GM12878 (cell line): ENCODE results near the gene BIRC5. TPM values are rescaled to one million over a fixed set of nuclear protein-coding genes. Genes with fewer than 3 reads are reported as not detected.

ENCODE experiments used
- ATAC-seq: fragments of 200-7000 bp; cut with Tn5 transposase; 3 replicates; pipeline ENCODE4 v1.9.1; 2020; ENCODE audit warnings: mild to moderate bottlenecking, moderate library complexity
- BruUV-seq: library from RNA; stranded (reverse); fragments of 400-500 nt; replicated peaks from 2 replicates; lab custom pipeline; 2021; lab: Mats Ljungman, UMichigan
- CTCF ChIA-PET: fragments of 300-600 bp; sonication (Branson Sonifier 250); formaldehyde crosslinking; extraction: SDS; loops from one replicate; lab custom pipeline; 2021; ENCODE audit warnings: inconsistent platforms; lab: Yijun Ruan, JAX
- POLR2A ChIA-PET: fragments of 350-600 bp; formaldehyde crosslinking; extraction: SDS; loops from one replicate; lab custom pipeline; 2021; ENCODE audit warnings: inconsistent platforms; lab: Charles Lee
- RAD21 ChIA-PET: fragments of 300-600 bp; sonication (Branson Sonifier 250); formaldehyde crosslinking; loops from one replicate; lab custom pipeline; 2023; ENCODE audit warnings: antibody characterized with exemption; ENCODE audit not compliant: unreplicated experiment; lab: Charles Lee
- SMC1A ChIA-PET: fragments of 300-600 bp; sonication (Branson Sonifier 250); formaldehyde crosslinking; loops from one replicate; lab custom pipeline; 2023; ENCODE audit not compliant: unreplicated experiment, uncharacterized antibody; lab: Charles Lee
- DNase-seq: peaks from one replicate; pipeline ENCODE4 v3.0.0-alpha.2; 2011; ENCODE audit warnings: low read depth, low spot score
- FAIRE-seq: peaks from 3 replicates; lab custom pipeline; 2011; peaks lifted over from hg19 to GRCh38; lab: Jason Lieb, UNC
- H2AFZ ChIP-seq: 2 replicates; pipeline ENCODE4 v1.6.0; 2011; ENCODE audit warnings: low read depth, low read length, control low read depth; ENCODE audit not compliant: control insufficient read depth
- H3K27ac ChIP-seq: 2 replicates; pipeline ENCODE4 v1.5.1; 2011; ENCODE audit warnings: control low read depth; ENCODE audit not compliant: control insufficient read depth, insufficient read depth
- H3K27me3 ChIP-seq, 2 experiments: replicated peaks in 1 of 2; 2 replicates each; pipeline versions ENCODE4 v1.6.0 to v1.6.1; 2011; ENCODE audit warnings: low read length in 1 of 2; ENCODE audit not compliant: control insufficient read depth in 2 of 2, insufficient read depth in 2 of 2
- H3K36me3 ChIP-seq, 2 experiments: 2 replicates each; pipeline ENCODE4 v1.5.1; 2011; ENCODE audit warnings: low read length in 1 of 2; ENCODE audit not compliant: control insufficient read depth in 2 of 2, insufficient read depth in 2 of 2
- H3K4me1 ChIP-seq: 2 replicates; pipeline ENCODE4 v1.6.1; 2011; ENCODE audit warnings: mild to moderate bottlenecking, low read length, moderate library complexity, mixed read lengths; ENCODE audit not compliant: control insufficient read depth, insufficient read depth
- H3K4me2 ChIP-seq: 2 replicates; pipeline ENCODE4 v1.6.0; 2011; ENCODE audit warnings: control low read depth; ENCODE audit not compliant: control insufficient read depth, insufficient read depth
- H3K4me3 ChIP-seq: fragments of 200-600 bp; sonication (generic); 2 replicates; pipeline ENCODE4 v1.5.1; 2016
- H3K79me2 ChIP-seq: 2 replicates; pipeline ENCODE4 v1.6.0; 2011; ENCODE audit warnings: low read length; ENCODE audit not compliant: control insufficient read depth, insufficient read depth
- H3K9ac ChIP-seq: 2 replicates; pipeline ENCODE4 v1.8.0; 2011; ENCODE audit warnings: low read length, control low read depth, mixed read lengths; ENCODE audit not compliant: control insufficient read depth, insufficient read depth
- H3K9me3 ChIP-seq: replicated peaks from 3 replicates; pipeline ENCODE4 v1.5.1; 2011; ENCODE audit warnings: mild to moderate bottlenecking, low read length; ENCODE audit not compliant: control insufficient read depth, insufficient read depth
- H4K20me1 ChIP-seq: 2 replicates; pipeline ENCODE4 v1.6.0; 2011; ENCODE audit not compliant: control insufficient read depth, insufficient read depth
- BHLHE40 ChIP-seq, 2 experiments: fragments of 450-650 bp in 1 of 2; IDR thresholded peaks; 2 replicates each; pipeline ENCODE4 v1.6.1; 2011 to 2017; ENCODE audit warnings: low read depth in 2 of 2, borderline replicate concordance in 1 of 2, improper control_type of control experiment in 1 of 2, low read length in 1 of 2, mild to moderate bottlenecking in 1 of 2
- BRCA1 ChIP-seq: IDR thresholded peaks from 2 replicates; pipeline ENCODE4 v1.6.1; 2011; ENCODE audit warnings: low read depth, low read length, improper control_type of control experiment
- CBX3 ChIP-seq: fragments of 200-600 bp; sonication (generic); IDR thresholded peaks from 2 replicates; pipeline ENCODE4 v1.6.1; 2016; ENCODE audit warnings: low read depth, borderline replicate concordance
- CHD1 ChIP-seq: IDR thresholded peaks from 2 replicates; pipeline ENCODE4 v1.6.1; 2012; ENCODE audit warnings: low read depth, low read length, improper control_type of control experiment
- DPF2 ChIP-seq: fragments of 450-650 bp; IDR thresholded peaks from 2 replicates; pipeline ENCODE4 v1.6.1; 2017; ENCODE audit warnings: mild to moderate bottlenecking
- EP300 ChIP-seq, 2 experiments: fragments of 150-350 bp in 1 of 2; IDR thresholded peaks; 2 replicates each; pipeline ENCODE4 v1.6.1; 2011 to 2012; ENCODE audit warnings: low read depth in 2 of 2, low read length in 2 of 2, borderline replicate concordance in 1 of 2, improper control_type of control experiment in 1 of 2, inconsistent platforms in 1 of 2; ENCODE audit not compliant: control insufficient read depth in 1 of 2
- KAT2A ChIP-seq: conservative IDR thresholded peaks from 2 replicates; pipeline ENCODE4 v1.6.1; 2011; ENCODE audit warnings: low read depth, low read length; ENCODE audit not compliant: control insufficient read depth
- MXI1 ChIP-seq: fragments of 150-350 bp; IDR thresholded peaks from 2 replicates; pipeline ENCODE4 v1.6.1; 2011; ENCODE audit warnings: low read depth, mild to moderate bottlenecking, inconsistent platforms, low read length, improper control_type of control experiment
- MYB ChIP-seq: fragments of 150-350 bp; IDR thresholded peaks from 2 replicates; pipeline ENCODE4 v1.6.1; 2014; ENCODE audit warnings: mild to moderate bottlenecking, low read depth, low read length, borderline replicate concordance
- NBN ChIP-seq: fragments of 450-650 bp; IDR thresholded peaks from 2 replicates; pipeline ENCODE4 v1.6.1; 2016
- NR2F1 ChIP-seq: fragments of 450-650 bp; conservative IDR thresholded peaks from 2 replicates; pipeline ENCODE4 v1.6.1; 2017; ENCODE audit warnings: mild to moderate bottlenecking
- POU2F2 ChIP-seq: IDR thresholded peaks from 3 replicates; pipeline ENCODE4 v1.6.1; 2011; ENCODE audit warnings: low read depth, mild to moderate bottlenecking, low read length, borderline replicate concordance
- RB1 ChIP-seq: fragments of 450-650 bp; formaldehyde crosslinking; IDR thresholded peaks from 2 replicates; pipeline ENCODE4 v1.6.1; 2017; ENCODE audit warnings: mild to moderate bottlenecking, borderline replicate concordance
- RCOR1 ChIP-seq: conservative IDR thresholded peaks from 2 replicates; pipeline ENCODE4 v1.6.1; 2012; ENCODE audit warnings: low read depth, low read length, improper control_type of control experiment
- STAT1 ChIP-seq: fragments of 450-650 bp; conservative IDR thresholded peaks from 2 replicates; pipeline ENCODE4 v1.6.1; 2014; ENCODE audit warnings: antibody characterized with exemption, mild to moderate bottlenecking
- YBX1 ChIP-seq: fragments of 450-650 bp; IDR thresholded peaks from 2 replicates; pipeline ENCODE4 v1.6.1; 2016; ENCODE audit warnings: antibody characterized with exemption
- WGBS: methylation state at CpG from one replicate; pipeline ENCODE4 v1.1.6; 2016; ENCODE audit warnings: low lambda C conversion rate; ENCODE audit not compliant: insufficient replicate concordance, insufficient coverage; ENCODE audit errors: missing lambda C conversion rate; 5-methylcytosine and 5-hydroxymethylcytosine counted together
- in situ Hi-C: fragments of 300-500 bp; cut with MboI; formaldehyde crosslinking; loops from 9 replicates; pipeline ENCODE4 v1.14.3; 2018; ENCODE audit warnings: mixed read lengths
- intact Hi-C: fragments of 100-400 bp; cut with micrococcal nuclease; formaldehyde crosslinking; loops from one replicate; pipeline ENCODE4 v1.14.2; 2022; ENCODE audit not compliant: unreplicated experiment
- polyA plus RNA-seq, 11 experiments: library from polyadenylated mRNA; depleted of rRNA in 4 of 11; unstranded in 6 of 11; stranded (reverse) in 5 of 11; fragments of >200 nt; fragmentation: Nextera tagmentation in 4 of 11; fragmentation: Illumina TruSeq in 1 of 11; extraction: Ambion mirVana in 4 of 11; extraction: Trizol in 1 of 11; gene quantifications; 1 replicate in 1 of 11; 2 replicates in 10 of 11; pipeline versions ENCODE4 v1.2.1 to v1.2.3, GENCODE V29; 2011 to 2016; ENCODE audit warnings: inconsistent platforms in 2 of 11, missing spikeins in 2 of 11, low read depth in 1 of 11
- total RNA-seq, 4 experiments: library from RNA; depleted of rRNA in 3 of 4; stranded (reverse); fragments of >200 nt in 3 of 4; fragmentation: Illumina TruSeq in 1 of 4; extraction: Trizol in 1 of 4; gene quantifications; 2 replicates each; pipeline versions ENCODE4 v1.2.1 to v1.2.3, GENCODE V29; 2013 to 2021
- TF ChIP-seq, protein P1 (sequence below): IDR thresholded peaks from 2 replicates; pipeline ENCODE4 v1.6.1; 2011; ENCODE audit warnings: borderline replicate concordance, low read depth, mild to moderate bottlenecking, moderate library complexity, low read length; ENCODE audit not compliant: insufficient read depth, poor library complexity, severe bottlenecking
- TF ChIP-seq, protein P2 (sequence below): fragments of 450-650 bp; IDR thresholded peaks from 2 replicates; pipeline ENCODE4 v1.6.1; 2014; ENCODE audit warnings: mild to moderate bottlenecking
- TF ChIP-seq, protein P3 (sequence below): fragments of 450-650 bp; IDR thresholded peaks from 2 replicates; pipeline ENCODE4 v1.6.1; 2017; ENCODE audit warnings: antibody characterized with exemption, mild to moderate bottlenecking, moderate library complexity

Gene BIRC5
- total and polyA plus RNA-seq, 10 of the 15 experiments (the other 5 are each of a cell fraction or from before 2014, with no cell fraction given), result 41.0 to 175 (median 90.8) TPM

DNA sequence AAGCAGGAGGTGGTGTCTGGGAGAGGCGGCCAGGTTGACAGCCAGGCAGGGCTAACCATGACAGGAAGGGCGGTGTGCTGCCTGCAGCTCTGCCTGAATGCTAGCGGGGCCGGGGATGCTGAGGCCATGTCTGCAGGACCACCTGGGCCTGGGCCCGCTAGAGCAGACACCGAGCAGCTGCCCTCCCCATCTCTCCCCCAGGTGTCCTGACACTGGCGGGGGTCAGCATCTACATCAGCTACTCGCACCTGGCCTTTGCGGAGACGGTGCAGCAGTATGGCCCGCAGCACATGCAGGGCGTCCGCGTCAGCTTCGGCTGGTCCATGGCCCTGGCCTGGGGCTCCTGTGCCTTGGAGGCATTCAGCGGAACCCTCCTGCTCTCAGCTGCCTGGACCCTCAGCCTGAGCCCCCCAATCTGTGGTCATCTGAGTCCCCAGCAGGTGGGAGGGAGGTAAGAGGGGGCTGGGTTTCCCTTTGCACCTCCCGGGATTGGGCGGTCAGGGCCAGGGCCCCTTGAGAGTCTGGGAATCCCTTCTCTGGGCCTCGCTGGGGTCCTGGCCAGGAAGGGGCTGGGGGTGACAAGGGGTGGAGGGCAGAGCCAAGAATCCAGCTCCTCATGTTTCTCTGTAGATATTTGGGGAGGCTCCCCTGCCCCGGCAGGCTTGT lies 24.9 kb downstream of the BIRC5 start:
- Histone ChIP-seq H3K4me3 (no peak overlapping the region), H3K27ac (no peak overlapping the region), H3K9me3 (no peaks in the 10 kb centered on the region), H3K79me2 (no peaks in the 10 kb centered on the region), H3K4me1 (peaks cover 20% of the 10 kb centered on the region), H3K36me3 (no peaks in the 10 kb centered on the region), H4K20me1 (no peaks in the 10 kb centered on the region), H2AFZ (no peak overlapping the region), H3K9ac (no peak overlapping the region), H3K4me2 (no peak overlapping the region), H3K27me3 (no peaks in the 10 kb centered on the region; a peak in 1 of 4 replicates)
- no TSS peak for BruUV-seq
- FAIRE-seq, result no peak
- ChIA-PET CTCF (interaction anchor here (2.7 kb wide), 1 partner anchor 12 kb away, joined by 13 read pairs; no protein-coding TSS in a partner anchor), SMC1A (interaction anchor here (1.2 to 3.3 kb wide), 2 partner anchors 11 to 33 kb away, joined by 3 to 13 read pairs; no protein-coding TSS in a partner anchor), POLR2A (interaction anchor here (1.4 kb wide), 1 partner anchor 12 kb away, joined by 3 read pairs; no protein-coding TSS in a partner anchor), RAD21 (interaction anchor here (0.6 to 0.9 kb wide), 2 partner anchors 99 to 129 kb away, joined by 3 read pairs; no protein-coding TSS in a partner anchor)
- ATAC-seq, result no peak
- no peak for DNase-seq
- TF ChIP-seq, protein P1, sequence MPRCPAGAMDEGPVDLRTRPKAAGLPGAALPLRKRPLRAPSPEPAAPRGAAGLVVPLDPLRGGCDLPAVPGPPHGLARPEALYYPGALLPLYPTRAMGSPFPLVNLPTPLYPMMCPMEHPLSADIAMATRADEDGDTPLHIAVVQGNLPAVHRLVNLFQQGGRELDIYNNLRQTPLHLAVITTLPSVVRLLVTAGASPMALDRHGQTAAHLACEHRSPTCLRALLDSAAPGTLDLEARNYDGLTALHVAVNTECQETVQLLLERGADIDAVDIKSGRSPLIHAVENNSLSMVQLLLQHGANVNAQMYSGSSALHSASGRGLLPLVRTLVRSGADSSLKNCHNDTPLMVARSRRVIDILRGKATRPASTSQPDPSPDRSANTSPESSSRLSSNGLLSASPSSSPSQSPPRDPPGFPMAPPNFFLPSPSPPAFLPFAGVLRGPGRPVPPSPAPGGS, result no peak
- TF ChIP-seq, protein P2, sequence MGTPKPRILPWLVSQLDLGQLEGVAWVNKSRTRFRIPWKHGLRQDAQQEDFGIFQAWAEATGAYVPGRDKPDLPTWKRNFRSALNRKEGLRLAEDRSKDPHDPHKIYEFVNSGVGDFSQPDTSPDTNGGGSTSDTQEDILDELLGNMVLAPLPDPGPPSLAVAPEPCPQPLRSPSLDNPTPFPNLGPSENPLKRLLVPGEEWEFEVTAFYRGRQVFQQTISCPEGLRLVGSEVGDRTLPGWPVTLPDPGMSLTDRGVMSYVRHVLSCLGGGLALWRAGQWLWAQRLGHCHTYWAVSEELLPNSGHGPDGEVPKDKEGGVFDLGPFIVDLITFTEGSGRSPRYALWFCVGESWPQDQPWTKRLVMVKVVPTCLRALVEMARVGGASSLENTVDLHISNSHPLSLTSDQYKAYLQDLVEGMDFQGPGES, result no peak
- no peak for TF ChIP-seq CHD1
- no peak for TF ChIP-seq MXI1
- no peak for TF ChIP-seq BRCA1
- TF ChIP-seq KAT2A, result no peak
- no peak for TF ChIP-seq NBN
- TF ChIP-seq POU2F2, result no peak
- TF ChIP-seq EP300 (IDR thresholded peaks at IDR 0.05; ENCODE audit: borderline replicate concordance in 1 of 2, control insufficient read depth in 1 of 2, low read depth in 2 of 2, low read length in 2 of 2), result no peak
- TF ChIP-seq, protein P3, sequence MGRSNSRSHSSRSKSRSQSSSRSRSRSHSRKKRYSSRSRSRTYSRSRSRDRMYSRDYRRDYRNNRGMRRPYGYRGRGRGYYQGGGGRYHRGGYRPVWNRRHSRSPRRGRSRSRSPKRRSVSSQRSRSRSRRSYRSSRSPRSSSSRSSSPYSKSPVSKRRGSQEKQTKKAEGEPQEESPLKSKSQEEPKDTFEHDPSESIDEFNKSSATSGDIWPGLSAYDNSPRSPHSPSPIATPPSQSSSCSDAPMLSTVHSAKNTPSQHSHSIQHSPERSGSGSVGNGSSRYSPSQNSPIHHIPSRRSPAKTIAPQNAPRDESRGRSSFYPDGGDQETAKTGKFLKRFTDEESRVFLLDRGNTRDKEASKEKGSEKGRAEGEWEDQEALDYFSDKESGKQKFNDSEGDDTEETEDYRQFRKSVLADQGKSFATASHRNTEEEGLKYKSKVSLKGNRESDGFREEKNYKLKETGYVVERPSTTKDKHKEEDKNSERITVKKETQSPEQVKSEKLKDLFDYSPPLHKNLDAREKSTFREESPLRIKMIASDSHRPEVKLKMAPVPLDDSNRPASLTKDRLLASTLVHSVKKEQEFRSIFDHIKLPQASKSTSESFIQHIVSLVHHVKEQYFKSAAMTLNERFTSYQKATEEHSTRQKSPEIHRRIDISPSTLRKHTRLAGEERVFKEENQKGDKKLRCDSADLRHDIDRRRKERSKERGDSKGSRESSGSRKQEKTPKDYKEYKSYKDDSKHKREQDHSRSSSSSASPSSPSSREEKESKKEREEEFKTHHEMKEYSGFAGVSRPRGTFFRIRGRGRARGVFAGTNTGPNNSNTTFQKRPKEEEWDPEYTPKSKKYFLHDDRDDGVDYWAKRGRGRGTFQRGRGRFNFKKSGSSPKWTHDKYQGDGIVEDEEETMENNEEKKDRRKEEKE, result no peak
- no peak for TF ChIP-seq MYB
- no peak for TF ChIP-seq RB1
- TF ChIP-seq RCOR1, result no peak
- TF ChIP-seq BHLHE40 (IDR thresholded peaks at IDR 0.05; ENCODE audit: borderline replicate concordance in 1 of 2, low read depth in 2 of 2, low read length in 1 of 2), result no peak
- no peak for TF ChIP-seq CBX3
- TF ChIP-seq NR2F1, result no peak
- TF ChIP-seq YBX1, result no peak
- TF ChIP-seq DPF2, result no peak
- no peak for TF ChIP-seq STAT1
- in situ Hi-C loops (no loop called here), intact Hi-C loops (no loop called here)
- 64% methylated on average over 20 of the region's 20 CpGs for WGBS
